Activated CD8-positive, alpha-beta memory T cell treated with anti-CD3 and anti-CD28 coated beads for 36 hours (primary cell): ENCODE results near the gene ELP5. TPM values are rescaled to one million over a fixed set of nuclear protein-coding genes. Genes with fewer than 3 reads are reported as not detected.

Experiments used
- CTCF ChIA-PET: fragments of 350-600 bp; sonication (Branson Sonifier 250); formaldehyde crosslinking; loops from one replicate; lab custom pipeline; 2021; ENCODE audit warnings: antibody characterized with exemption; lab: Charles Lee
- POLR2A ChIA-PET: fragments of 350-600 bp; sonication (Branson Sonifier 250); formaldehyde crosslinking; loops from one replicate; lab custom pipeline; 2021; ENCODE audit warnings: antibody characterized with exemption; lab: Charles Lee
- total RNA-seq, 2 experiments: library from RNA; stranded (reverse); gene quantifications; one replicate each; pipeline ENCODE4 v1.2.3, GENCODE V29; 2021

ELP5 gene
- total RNA-seq, 2 experiments from 2014 or later: 107 to 110 TPM

DNA sequence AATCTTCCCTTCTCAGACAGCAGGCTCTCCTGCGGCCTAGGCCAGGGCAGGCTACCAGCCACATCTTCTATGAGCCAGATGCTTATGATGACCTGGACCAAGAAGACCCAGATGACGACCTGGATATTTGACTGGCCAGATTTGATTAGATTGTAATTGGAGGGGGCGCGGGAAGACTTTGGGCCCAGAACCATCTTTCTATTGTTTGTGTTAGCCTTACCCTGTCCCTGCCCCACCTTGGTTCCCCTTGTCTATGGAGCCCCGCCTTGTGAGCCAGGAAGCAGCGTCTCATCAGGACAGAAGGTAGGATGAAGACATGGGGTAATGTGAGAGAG lies 7.5 kb downstream of the ELP5 start:
- CTCF ChIA-PET: interaction anchor here (0.5 to 1.5 kb wide), 3 partner anchors 37 to 293 kb away, joined by 3 to 4 read pairs (median 3); no protein-coding TSS in a partner anchor
- POLR2A ChIA-PET: interaction anchor here (0.6 kb wide), 1 partner anchor 23 kb away, joined by 3 read pairs; no protein-coding TSS in a partner anchor

DNA sequence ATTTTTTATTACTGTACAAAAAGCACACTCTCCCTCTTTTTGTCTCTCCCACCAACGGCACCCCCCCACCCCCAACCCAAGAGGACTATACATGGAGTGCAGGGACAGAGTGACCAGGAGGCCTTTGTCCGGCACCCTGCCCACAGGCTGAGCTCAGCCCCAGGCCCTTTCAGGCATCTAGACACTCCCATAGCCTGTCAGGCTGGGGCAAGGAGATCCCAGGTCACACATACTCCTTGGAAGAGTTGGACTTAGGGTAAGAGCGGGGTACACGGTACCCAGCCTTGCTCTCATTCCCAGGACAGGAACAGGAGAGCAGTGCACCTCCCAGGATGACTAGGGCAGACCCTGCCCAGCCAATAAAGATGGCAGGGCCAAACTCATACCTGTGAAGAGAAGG lies 8.1 kb downstream of the ELP5 start:
- ChIA-PET POLR2A (interaction anchor here (0.6 kb wide), 1 partner anchor 22 kb away, joined by 3 read pairs; no protein-coding TSS in a partner anchor), CTCF (interaction anchor here (0.5 kb wide), 1 partner anchor 117 kb away, joined by 3 read pairs; no protein-coding TSS in a partner anchor)

DNA sequence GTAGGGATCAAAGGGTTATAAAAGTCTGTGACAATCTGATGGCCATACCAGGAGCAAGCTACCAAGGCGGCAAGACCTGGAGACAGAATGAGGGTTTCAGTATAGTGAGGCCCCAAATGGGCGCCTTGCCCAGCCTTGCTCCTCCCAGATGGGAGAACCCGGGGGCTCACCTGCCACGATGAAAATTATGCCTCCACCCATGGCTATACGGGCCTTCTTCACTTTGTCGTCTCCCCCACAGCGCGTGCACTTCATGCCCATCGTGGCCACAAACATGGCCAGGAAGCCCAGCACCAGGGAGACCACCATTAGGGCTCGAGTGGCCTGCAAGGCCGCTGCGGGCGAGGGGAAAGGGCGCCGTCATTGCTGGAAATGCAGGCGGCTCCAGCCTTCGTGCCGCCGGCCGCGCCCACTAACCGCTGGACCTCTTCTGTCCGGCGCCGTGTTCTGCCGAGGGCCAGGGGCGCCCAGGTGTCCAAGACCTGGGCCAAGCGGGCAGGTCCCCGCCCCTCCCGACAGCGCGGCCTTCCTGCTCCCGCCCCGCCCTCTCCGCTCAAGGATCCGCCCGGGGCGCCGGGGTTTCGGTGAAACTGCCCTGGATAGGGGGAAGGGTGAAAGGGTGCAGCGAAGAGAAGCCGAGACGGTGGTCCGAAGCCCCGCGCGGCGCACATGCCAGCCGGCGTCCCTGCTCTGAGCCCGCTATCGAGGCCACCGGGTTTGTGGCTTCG lies 8.8 kb downstream of the ELP5 start:
- ChIA-PET POLR2A (no interaction called here), CTCF (interaction anchor here (0.7 to 1.2 kb wide), 3 partner anchors 19 to 95 kb away, joined by 3 to 4 read pairs (median 3); no protein-coding TSS in a partner anchor)

DNA sequence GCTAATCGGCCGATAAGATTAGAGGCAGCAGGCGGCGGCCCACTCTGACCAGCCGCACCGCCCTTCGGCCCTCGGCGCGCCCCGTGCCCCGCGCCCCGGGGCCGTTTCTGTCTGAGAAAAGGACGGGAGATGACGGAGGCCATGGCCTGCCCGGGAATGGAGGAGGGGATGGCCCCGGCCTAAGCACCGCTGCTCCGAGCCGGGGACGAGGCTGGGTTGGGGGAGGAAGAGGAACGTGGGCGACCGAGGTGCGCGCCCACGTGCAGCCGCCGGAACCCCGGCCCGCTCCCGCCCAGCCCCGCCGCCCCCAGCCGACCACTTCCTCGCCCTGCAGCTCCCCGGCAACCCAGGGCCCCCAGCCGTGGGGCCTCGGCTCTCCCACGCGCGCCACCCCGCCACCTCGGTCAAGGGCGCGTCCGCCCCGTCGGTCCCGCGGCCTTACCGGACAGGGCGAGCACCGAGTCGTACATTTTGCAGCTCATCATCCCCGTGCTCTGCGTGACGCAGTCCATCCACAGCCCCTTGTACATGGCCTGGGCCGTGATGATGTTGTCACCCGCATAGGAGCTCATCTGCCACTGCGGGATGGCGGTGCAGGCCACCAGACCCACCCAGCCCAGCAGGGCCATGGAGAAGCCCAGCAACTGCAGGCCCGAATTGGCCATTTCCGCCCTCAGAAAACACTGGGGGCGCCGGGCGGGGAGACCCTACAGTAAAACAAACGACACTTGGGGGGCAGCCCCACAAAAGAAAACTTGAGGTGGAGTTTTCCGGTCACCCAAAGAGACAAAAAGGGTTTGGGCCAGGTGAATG lies 9.6 kb downstream of the ELP5 start:
- POLR2A ChIA-PET: interaction anchor here (0.5 to 0.6 kb wide), 2 partner anchors 199 to 893 kb away, joined by 3 to 6 read pairs; no protein-coding TSS in a partner anchor

DNA sequence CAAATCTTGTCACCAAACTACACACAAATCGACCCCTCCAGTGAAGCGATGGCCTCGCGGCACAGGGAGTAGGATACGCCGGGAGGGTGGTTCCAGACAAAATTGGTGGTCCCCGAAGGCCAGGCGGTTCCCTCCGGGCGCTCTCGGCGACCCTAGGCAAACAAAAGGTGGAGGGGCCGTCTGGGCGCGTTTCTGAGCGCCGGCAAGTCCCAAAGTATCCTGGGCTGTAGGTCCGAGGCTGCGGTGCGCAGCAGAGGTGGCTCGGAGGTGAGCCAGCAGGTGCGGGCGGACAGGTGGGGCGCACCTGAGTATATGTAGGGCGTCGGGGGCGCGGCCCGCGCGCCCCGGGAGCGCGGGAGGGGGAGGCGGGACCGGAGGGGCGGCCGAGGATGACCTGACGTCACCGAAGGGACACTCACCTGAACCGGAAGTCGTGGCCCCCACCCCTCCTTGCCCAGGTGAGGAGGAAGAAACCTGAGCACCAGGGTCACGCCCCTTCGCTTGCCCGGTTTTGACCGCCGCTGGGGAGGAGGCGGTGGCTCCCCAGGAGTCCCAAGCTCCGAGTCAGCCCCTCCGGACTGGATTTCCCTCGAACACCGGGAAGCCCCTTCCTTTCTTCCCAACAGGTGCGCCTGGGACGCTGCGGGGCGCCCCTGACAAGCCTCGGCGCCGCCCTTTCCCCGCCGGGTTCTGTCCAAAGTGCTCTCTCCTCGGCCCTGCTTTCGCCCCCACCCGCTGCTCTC lies 10.3 kb downstream of the ELP5 start, which contains the start of gene CLDN7:
Gene CLDN7 (minus strand): TSS at position 287 of the 743 bp plus-strand sequence. CDS start 435 bp downstream, outside the sequence.
- ChIA-PET POLR2A (interaction anchor here (0.5 to 0.6 kb wide), 2 partner anchors 198 to 892 kb away, joined by 3 to 6 read pairs; no protein-coding TSS in a partner anchor), CTCF (interaction anchor here (1.1 to 1.2 kb wide), 2 partner anchors 18 to 93 kb away, joined by 3 read pairs; no protein-coding TSS in a partner anchor)

More for the DNA sequence above, 9.6 kb downstream of the ELP5 start:
- CTCF ChIA-PET: interaction anchor here (0.7 to 1.2 kb wide), 3 partner anchors 19 to 94 kb away, joined by 3 to 4 read pairs (median 3); no protein-coding TSS in a partner anchor

DNA sequence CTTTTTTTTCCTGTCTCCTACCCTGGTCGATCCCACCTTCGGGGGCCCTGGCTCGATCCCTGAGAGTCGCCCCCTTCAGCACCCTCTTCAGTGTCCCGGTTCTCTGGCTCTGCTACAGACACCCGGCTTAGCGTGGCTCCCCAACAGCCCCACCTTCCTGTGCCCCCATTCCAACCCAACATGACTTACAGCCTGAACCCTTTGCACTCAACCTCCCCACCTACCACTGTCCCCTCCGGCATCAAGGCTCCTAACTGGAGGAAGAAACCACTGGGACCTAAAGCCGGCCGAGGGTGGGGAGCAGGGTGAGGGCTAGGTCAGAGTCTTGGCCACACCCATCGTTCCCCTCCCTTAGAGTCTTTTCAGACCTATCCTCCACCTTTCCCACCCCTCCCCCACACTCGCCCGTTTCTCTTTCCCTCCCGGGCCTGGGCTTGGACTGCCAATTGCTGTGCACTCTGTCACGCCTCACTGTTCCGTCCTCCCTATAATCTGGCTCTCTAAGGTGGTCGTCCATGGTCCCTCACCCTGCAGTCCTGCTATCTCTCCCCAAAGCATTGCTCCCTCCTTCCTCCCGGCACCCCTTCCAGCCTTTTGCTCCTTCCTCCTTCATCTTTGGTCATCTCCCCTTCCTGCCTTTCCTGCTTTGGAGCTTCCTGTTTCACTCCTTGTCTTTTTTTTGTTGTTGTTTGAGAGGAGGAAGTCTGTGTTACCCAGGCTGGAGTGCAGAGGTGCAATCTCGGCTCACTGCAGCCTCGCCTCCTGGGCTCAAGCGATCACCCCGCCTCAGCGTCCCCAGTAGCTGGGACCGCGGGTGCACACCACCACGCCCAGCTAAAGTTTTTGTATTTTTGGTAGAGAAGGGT lies 11.2 kb downstream of the ELP5 start:
- ChIA-PET POLR2A (no interaction called here), CTCF (interaction anchor here (0.6 to 2.1 kb wide), 3 partner anchors 9 to 33 kb away, joined by 3 to 9 read pairs (median 3); no protein-coding TSS in a partner anchor)

DNA sequence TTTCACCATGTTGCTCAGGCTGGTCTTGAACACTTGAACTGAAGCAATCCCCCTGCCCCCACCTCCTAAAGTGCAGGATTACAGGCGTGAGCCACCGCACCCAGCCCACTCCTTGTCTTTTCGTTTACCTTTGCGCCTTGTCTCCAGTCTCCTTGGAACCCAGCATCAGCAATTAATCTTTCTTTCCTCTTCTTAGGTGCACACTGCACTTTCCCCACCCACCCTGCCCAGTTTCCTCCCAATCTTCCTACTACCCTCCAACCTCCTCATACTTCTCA lies 11.7 kb downstream of the ELP5 start:
- CTCF ChIA-PET: interaction anchor here (0.9 to 2.1 kb wide), 2 partner anchors 10 to 33 kb away, joined by 3 to 9 read pairs; no protein-coding TSS in a partner anchor
- POLR2A ChIA-PET: no interaction called here

DNA sequence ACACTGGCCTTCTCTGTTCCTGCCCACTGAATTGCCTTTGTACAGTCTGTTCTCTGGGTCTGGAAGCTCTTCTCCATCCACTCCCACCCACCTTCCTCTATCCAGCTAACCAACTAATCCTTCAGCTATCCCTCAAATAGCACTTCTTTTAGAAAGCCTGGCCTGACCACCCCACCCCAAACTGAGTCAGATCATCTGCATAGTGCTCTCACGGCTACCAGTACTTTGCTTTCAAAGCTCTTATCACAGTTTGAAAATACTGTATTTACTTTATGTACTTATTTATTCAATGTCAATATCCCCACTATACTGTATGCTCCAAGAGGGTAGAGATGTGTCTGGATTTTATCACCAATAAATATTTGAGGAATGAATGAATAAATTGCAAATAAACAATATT lies 14.8 kb downstream of the ELP5 start:
- CTCF ChIA-PET: interaction anchor here (0.6 to 1.5 kb wide), 4 partner anchors 8 to 37 kb away, joined by 3 to 6 read pairs (median 4); no protein-coding TSS in a partner anchor
- POLR2A ChIA-PET: no interaction called here

DNA sequence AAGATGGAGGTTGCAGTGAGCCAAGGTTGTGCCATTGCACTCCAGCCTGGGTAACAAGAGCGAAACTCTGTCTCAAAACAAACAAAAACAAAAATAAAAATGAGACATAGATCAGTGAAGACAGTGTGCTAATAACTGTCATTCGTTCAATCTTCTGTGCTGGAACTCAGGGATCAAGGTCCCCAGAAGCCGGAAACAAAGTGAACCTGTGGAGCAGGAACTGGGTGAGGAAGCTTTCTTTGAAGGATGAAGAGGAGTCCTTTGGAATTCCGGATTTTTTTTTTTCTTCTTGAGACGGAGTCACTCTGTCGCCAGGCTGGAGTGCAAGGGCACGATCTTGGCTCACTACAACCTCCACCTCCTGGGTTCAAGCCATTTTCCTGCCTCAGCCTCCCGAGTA lies 27.4 kb downstream of the ELP5 start:
- POLR2A ChIA-PET: interaction anchor here (1.2 kb wide), 1 partner anchor 17 kb away, joined by 3 read pairs; no protein-coding TSS in a partner anchor

DNA sequence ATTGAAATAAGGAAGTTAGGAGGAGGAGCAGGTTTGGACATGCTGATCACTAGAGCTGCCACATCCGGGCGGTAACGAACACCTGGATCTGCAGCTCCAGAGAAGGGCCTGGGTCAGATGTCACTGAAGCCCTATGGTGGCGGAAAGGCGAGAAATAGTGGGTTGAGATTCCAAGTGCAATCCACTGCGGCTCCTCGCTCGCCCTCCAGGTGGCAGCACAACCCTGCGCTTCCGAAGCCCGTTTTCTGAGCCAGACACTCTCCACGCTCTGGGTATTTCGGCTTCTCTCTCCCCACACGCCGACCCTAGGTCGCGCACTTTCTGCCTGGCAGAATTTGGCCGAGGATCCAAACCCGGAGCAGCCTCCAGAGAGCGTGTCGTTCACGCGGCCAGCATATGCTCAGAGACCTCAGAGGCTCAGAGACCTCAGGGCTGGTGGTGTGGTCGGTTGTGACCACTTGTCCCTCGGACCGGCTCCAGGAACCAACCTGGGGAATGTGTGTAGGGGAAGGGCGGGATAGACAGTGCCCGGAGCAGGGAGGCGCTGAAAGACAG lies 28.6 kb downstream of the ELP5 start:
- POLR2A ChIA-PET: interaction anchor here (1.2 kb wide), 1 partner anchor 16 kb away, joined by 3 read pairs; no protein-coding TSS in a partner anchor

More for the DNA sequence above, 27.4 kb downstream of the ELP5 start:
- CTCF ChIA-PET: interaction anchor here (0.5 to 4.7 kb wide), 2 partner anchors 17 to 314 kb away, joined by 3 to 50 read pairs; no protein-coding TSS in a partner anchor

DNA sequence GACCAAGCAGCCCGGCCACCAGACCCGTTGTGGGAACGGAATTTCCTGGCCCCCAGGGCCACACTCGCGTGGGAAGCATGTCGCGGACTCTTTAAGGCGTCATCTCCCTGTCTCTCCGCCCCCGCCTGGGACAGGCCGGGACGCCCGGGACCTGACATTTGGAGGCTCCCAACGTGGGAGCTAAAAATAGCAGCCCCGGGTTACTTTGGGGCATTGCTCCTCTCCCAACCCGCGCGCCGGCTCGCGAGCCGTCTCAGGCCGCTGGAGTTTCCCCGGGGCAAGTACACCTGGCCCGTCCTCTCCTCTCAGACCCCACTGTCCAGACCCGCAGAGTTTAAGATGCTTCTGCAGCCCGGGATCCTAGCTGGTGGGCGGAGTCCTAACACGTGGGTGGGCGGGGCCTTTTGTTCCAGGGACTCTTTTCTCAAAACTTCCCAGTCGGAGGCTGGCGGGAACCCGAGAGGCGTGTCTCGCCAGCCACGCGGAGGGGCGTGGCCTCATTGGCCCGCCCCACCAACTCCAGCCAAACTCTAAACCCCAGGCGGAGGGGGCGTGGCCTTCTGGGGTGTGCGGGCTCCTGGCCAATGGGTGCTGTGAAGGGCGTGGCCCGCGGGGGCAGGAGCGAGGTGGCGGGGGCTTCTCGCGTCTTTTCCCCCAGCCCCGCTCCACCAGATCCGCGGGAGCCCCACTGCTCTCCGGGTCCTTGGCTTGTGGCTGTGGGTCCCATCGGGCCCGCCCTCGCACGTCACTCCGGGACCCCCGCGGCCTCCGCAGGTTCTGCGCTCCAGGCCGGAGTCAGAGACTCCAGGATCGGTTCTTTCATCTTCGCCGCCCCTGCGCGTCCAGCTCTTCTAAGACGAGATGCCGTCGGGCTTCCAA lies 29.3 kb downstream of the ELP5 start, which contains the start of gene SLC2A4:
Gene SLC2A4 (plus strand): TSS at position 645 of the 879 bp plus-strand sequence. CDS start 217 bp downstream, at position 862.
- CTCF ChIA-PET: interaction anchor here (0.7 to 4.7 kb wide), 10 partner anchors 8 to 236 kb away, joined by 3 to 50 read pairs (median 4); no protein-coding TSS in a partner anchor
- POLR2A ChIA-PET: interaction anchor here (0.8 kb wide), 1 partner anchor 41 kb away, joined by 4 read pairs; no protein-coding TSS in a partner anchor

More for the DNA sequence above, 28.6 kb downstream of the ELP5 start:
- CTCF ChIA-PET: interaction anchor here (0.5 to 4.7 kb wide), 10 partner anchors 9 to 235 kb away, joined by 3 to 50 read pairs (median 3); no protein-coding TSS in a partner anchor

DNA sequence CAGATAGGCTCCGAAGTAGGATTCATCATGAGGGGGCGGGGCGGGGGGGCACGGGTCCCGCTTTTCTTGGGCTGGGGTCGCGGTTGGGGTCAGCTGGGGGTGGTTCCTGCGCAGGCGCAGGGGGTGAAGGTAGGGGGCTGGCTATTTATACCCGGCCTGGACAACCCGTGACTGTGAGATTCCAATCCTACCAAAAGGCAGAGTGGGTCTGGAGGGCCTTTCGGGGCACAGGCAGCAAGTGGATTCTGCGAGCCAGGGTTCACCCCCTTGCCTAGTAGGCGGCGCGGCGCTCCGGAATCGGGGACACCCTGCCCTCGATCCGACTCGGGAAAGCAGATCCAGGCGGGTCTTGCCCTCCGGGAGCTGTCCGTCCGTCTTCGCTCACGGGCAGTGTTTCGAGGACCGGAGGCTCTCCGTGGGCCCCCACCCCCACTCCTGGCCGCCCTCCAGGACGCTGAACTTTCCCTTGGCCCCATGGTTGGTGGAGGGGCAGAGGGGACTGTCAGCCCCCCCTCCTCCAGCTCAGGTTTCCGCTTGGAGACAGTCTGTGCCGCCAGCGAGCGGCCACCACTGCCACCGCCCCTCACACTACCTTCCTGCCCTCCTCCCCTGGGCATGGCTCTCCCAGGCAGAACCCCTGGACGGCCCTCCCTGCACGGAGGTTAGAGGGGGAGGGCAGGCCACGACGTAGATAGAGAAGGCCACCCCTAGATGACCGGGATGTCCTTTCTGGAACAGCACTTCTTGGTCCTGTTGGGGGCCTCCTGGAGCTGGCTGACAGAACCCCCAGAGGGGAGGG lies 30.1 kb downstream of the ELP5 start:
- POLR2A ChIA-PET: interaction anchor here (0.6 to 1.2 kb wide), 4 partner anchors 22 to 61 kb away, joined by 3 to 5 read pairs (median 4); no protein-coding TSS in a partner anchor

DNA sequence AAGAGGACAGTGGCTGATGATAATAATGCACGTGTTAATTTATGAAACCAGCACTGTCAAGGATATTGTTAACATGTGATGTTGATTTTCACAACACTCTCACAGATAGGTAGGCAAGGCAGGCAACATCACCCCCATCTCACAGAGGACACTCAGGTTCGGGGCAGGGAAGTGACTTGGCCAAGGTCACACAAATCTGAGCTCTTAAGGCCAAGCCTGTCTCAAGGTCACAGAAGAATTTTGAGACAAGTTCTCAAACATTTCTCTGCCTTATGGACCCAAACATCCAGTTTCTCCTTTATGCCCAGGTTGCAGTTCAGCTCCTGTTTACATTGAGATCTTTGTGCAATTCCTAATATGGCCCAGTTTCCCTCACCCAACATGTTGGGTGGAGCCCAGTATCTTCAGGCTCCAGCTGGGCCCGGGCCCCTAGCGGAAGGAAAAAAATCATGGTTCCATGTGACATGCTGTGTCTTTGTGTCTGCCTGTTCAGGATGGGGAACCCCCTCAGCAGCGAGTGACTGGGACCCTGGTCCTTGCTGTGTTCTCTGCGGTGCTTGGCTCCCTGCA lies 30.8 kb downstream of the ELP5 start:
- ChIA-PET CTCF (interaction anchor here (4.7 kb wide), 1 partner anchor 14 kb away, joined by 50 read pairs; no protein-coding TSS in a partner anchor), POLR2A (interaction anchor here (0.6 to 1.2 kb wide), 3 partner anchors 23 to 62 kb away, joined by 3 to 5 read pairs (median 3); no protein-coding TSS in a partner anchor)

More for the DNA sequence above, 30.1 kb downstream of the ELP5 start:
- CTCF ChIA-PET: interaction anchor here (0.8 to 4.7 kb wide), 5 partner anchors 15 to 213 kb away, joined by 4 to 50 read pairs (median 5); no protein-coding TSS in a partner anchor
